Measurements from ENCODE around the gene IL34.

- TF ChIP-seq EZH2 (IDR thresholded peaks at IDR 0.05; ENCODE audit: borderline replicate concordance, low read length) (no peak), CTCF (IDR thresholded peaks at IDR 0.05; ENCODE audit: low read length) (no peak)
Observed at GRCh38 chr16:70703041-70703834, 56.9 kb downstream of the IL34 start.

All from OCI-LY1 (cell line).